ENCODE data around the gene AK9.

GRCh38 chr6:109447087-109447486, 243.9 kb downstream of the AK9 start:
- no peak for TF ChIP-seq POLR2AphosphoS5 (IDR thresholded peaks at IDR 0.05)
- TF ChIP-seq CTCF (IDR thresholded peaks at IDR 0.05) = no peak
